H1 (cell line): ENCODE measurements around the gene FBXO17. TPM values are rescaled to one million over a fixed set of nuclear protein-coding genes. Genes with fewer than 3 reads are reported as not detected.

Experiments
- CBX8 ChIP-seq: fragments of 300-800, 300-1000 bp; sonication (generic); IDR thresholded peaks from 2 replicates; pipeline ENCODE4 v1.7.1; 2016; ENCODE audit warnings: low read depth, low read length, borderline replicate concordance
- CTBP2 ChIP-seq: IDR thresholded peaks from 2 replicates; pipeline ENCODE4 v1.7.0; 2011; ENCODE audit warnings: borderline replicate concordance, mild to moderate bottlenecking, moderate library complexity, mixed read lengths, low read length; ENCODE audit not compliant: insufficient read depth, insufficient read length
- GABPA ChIP-seq: IDR thresholded peaks from 2 replicates; pipeline ENCODE4 v1.6.1; 2011; ENCODE audit warnings: mild to moderate bottlenecking, low read length, moderate library complexity, borderline replicate concordance; ENCODE audit not compliant: insufficient read depth
- GTF2F1 ChIP-seq: IDR thresholded peaks from 2 replicates; pipeline ENCODE4 v1.6.1; 2012; ENCODE audit warnings: low read depth, low read length, improper control_type of control experiment, borderline replicate concordance
- KDM4A ChIP-seq: IDR thresholded peaks from one replicate; pipeline ENCODE4 v1.7.1; 2012; ENCODE audit warnings: low read depth, mild to moderate bottlenecking, moderate library complexity, low read length, inconsistent platforms; ENCODE audit not compliant: severe bottlenecking
- RBBP5 ChIP-seq: IDR thresholded peaks from 2 replicates; pipeline ENCODE4 v1.7.1; 2012; ENCODE audit warnings: low read depth, mild to moderate bottlenecking, inconsistent platforms, low read length, moderate library complexity, borderline replicate concordance
- RNF2 ChIP-seq: fragments of 200-900, 300-1000 bp; sonication (generic); IDR thresholded peaks from 2 replicates; pipeline ENCODE4 v1.7.1; 2016; ENCODE audit warnings: borderline replicate concordance, low read depth, mild to moderate bottlenecking, antibody characterized with exemption, low read length; ENCODE audit not compliant: poor library complexity, severe bottlenecking; ENCODE audit errors: missing control alignments
- TAF1 ChIP-seq: IDR thresholded peaks from 2 replicates; pipeline ENCODE4 v1.6.1; 2011; ENCODE audit warnings: mild to moderate bottlenecking, low read depth, low read length
- polyA plus RNA-seq, 7 experiments: library from polyadenylated mRNA; depleted of rRNA in 3 of 7; stranded (reverse) in 5 of 7; unstranded in 2 of 7; fragments of >200 nt in 5 of 7; fragments of 200-250 nt in 2 of 7; gene quantifications; 1 replicate in 5 of 7; 2 replicates in 1 of 7; 4 replicates in 1 of 7; pipeline versions ENCODE4 v1.2.1 to v1.2.3, GENCODE V29; 2011 to 2013; ENCODE audit warnings: missing spikeins in 2 of 7, mixed read lengths in 2 of 7
- total RNA-seq: library from RNA; stranded (reverse); fragmentation: NEBNext Ultra II Directional; extraction: Animal tissue kit (Norgen Biotek cat#: 25700); gene quantifications from 2 replicates; pipeline ENCODE4 v1.2.1, GENCODE V29; 2021
- TF ChIP-seq, protein P1 (sequence below): fragments of 300-600 bp; sonication (generic); IDR thresholded peaks from 2 replicates; pipeline ENCODE4 v1.7.1; 2012; ENCODE audit warnings: low read length, moderate library complexity, mild to moderate bottlenecking, inconsistent platforms; ENCODE audit not compliant: insufficient replicate concordance

The FBXO17 gene
- total and polyA plus RNA-seq, 2 of the 8 experiments (the other 6 are each of a cell fraction or from before 2014, with no cell fraction given), result 11.7 to 15.3 TPM

DNA sequence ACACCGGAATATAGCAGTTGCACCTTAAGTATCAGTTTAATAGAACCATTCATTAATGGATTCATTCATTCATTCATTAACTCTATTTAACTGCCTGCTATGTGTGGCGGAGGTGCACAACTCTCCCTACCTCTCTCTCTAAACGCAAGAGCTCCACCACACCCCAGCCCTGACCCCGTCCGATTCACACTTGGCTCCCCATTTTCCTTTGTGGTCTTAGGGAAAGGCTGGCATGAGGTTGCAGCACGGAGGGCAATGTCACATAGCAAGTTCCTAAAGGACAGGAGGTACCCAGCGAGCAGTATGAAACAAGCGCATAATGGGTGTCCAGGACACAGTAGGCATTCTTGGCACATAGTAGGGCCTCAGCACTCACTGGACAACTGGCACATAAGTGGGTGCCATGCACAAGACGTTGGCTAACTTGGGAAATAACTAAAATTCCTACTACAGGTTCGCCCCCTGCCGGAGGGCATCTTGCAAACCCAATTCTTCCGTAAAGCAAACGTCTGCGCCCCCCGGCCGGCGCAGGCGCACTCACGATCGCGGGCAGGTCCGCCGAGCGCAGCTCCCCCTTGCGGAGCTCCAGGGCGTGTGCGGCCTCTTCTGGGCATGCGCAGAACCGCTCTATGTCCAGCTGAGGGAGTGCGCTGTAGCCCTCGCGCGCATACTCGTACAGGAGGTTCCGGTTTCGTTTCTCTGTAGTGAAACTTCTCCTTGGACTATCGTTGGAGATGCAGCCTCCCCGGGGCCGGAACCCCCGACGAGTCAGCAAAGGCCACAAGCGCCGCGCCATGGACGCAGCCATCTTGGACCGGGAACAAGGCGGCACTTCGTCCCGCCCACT lies 45.4 kb downstream of the FBXO17 start, which contains the start of gene SARS2 (continued):
- no peak for TF ChIP-seq GTF2F1
- TF ChIP-seq, protein P1, sequence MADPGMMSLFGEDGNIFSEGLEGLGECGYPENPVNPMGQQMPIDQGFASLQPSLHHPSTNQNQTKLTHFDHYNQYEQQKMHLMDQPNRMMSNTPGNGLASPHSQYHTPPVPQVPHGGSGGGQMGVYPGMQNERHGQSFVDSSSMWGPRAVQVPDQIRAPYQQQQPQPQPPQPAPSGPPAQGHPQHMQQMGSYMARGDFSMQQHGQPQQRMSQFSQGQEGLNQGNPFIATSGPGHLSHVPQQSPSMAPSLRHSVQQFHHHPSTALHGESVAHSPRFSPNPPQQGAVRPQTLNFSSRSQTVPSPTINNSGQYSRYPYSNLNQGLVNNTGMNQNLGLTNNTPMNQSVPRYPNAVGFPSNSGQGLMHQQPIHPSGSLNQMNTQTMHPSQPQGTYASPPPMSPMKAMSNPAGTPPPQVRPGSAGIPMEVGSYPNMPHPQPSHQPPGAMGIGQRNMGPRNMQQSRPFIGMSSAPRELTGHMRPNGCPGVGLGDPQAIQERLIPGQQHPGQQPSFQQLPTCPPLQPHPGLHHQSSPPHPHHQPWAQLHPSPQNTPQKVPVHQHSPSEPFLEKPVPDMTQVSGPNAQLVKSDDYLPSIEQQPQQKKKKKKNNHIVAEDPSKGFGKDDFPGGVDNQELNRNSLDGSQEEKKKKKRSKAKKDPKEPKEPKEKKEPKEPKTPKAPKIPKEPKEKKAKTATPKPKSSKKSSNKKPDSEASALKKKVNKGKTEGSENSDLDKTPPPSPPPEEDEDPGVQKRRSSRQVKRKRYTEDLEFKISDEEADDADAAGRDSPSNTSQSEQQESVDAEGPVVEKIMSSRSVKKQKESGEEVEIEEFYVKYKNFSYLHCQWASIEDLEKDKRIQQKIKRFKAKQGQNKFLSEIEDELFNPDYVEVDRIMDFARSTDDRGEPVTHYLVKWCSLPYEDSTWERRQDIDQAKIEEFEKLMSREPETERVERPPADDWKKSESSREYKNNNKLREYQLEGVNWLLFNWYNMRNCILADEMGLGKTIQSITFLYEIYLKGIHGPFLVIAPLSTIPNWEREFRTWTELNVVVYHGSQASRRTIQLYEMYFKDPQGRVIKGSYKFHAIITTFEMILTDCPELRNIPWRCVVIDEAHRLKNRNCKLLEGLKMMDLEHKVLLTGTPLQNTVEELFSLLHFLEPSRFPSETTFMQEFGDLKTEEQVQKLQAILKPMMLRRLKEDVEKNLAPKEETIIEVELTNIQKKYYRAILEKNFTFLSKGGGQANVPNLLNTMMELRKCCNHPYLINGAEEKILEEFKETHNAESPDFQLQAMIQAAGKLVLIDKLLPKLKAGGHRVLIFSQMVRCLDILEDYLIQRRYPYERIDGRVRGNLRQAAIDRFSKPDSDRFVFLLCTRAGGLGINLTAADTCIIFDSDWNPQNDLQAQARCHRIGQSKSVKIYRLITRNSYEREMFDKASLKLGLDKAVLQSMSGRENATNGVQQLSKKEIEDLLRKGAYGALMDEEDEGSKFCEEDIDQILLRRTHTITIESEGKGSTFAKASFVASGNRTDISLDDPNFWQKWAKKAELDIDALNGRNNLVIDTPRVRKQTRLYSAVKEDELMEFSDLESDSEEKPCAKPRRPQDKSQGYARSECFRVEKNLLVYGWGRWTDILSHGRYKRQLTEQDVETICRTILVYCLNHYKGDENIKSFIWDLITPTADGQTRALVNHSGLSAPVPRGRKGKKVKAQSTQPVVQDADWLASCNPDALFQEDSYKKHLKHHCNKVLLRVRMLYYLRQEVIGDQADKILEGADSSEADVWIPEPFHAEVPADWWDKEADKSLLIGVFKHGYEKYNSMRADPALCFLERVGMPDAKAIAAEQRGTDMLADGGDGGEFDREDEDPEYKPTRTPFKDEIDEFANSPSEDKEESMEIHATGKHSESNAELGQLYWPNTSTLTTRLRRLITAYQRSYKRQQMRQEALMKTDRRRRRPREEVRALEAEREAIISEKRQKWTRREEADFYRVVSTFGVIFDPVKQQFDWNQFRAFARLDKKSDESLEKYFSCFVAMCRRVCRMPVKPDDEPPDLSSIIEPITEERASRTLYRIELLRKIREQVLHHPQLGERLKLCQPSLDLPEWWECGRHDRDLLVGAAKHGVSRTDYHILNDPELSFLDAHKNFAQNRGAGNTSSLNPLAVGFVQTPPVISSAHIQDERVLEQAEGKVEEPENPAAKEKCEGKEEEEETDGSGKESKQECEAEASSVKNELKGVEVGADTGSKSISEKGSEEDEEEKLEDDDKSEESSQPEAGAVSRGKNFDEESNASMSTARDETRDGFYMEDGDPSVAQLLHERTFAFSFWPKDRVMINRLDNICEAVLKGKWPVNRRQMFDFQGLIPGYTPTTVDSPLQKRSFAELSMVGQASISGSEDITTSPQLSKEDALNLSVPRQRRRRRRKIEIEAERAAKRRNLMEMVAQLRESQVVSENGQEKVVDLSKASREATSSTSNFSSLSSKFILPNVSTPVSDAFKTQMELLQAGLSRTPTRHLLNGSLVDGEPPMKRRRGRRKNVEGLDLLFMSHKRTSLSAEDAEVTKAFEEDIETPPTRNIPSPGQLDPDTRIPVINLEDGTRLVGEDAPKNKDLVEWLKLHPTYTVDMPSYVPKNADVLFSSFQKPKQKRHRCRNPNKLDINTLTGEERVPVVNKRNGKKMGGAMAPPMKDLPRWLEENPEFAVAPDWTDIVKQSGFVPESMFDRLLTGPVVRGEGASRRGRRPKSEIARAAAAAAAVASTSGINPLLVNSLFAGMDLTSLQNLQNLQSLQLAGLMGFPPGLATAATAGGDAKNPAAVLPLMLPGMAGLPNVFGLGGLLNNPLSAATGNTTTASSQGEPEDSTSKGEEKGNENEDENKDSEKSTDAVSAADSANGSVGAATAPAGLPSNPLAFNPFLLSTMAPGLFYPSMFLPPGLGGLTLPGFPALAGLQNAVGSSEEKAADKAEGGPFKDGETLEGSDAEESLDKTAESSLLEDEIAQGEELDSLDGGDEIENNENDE, result no peak
- TF ChIP-seq TAF1, result peak; percentile 97
- no peak for TF ChIP-seq CBX8
- TF ChIP-seq RNF2, result no peak
- TF ChIP-seq CTBP2, result no peak
- peak; percentile 87 for TF ChIP-seq KDM4A
- no peak for TF ChIP-seq GABPA
- TF ChIP-seq RBBP5, result peak; percentile 94
